Coronary artery (tissue), 2 donors: Measurements from ENCODE around the gene MICAL3.
A peak's percentile ranks its signal among the peaks of the same experiment; 100 is the strongest.
"Not testable (repeated sequence)": the region's sequence is repeated elsewhere in the genome, so short reads cannot be mapped to it uniquely, and the experiment has no call there.

Source experiments
- DNase-seq: peaks from one replicate; pipeline ENCODE4 v3.0.0-alpha.2; 2017; ENCODE audit warnings: low spot score
- H3K27ac ChIP-seq, 2 donors: fragments of 200-600 bp; sonication (generic); one replicate each; pipeline ENCODE4 v1.5.1; 2016 to 2019
- H3K4me3 ChIP-seq: fragments of 200-600 bp; sonication (generic); 2 replicates; pipeline ENCODE4 v1.5.1; 2016; ENCODE audit warnings: mild to moderate bottlenecking, moderate library complexity
- CTCF ChIP-seq: fragments of 200-600 bp; sonication (generic); IDR thresholded peaks from one replicate; pipeline ENCODE4 v1.5.1; 2019; ENCODE audit warnings: antibody characterized with exemption

The MICAL3 gene

DNA sequence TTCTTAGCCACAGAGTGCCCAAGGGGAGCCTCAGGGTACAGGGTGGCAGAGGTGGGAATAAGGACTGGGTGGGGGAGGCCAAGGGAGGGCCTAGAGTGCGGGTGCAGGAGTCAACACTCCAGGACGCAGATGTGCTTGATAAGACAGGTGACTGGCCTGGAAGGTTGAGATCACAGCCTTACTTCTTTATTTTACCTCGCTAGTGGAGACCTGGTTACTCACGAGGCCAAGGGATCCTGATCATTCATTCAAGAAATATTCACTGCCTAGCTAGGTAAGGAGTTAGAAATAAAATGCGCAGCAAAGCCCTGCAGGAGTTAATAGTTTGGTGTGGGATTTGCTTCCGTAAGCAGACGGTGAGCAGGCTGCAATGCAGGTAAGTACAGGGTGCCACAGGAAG lies 40.3 kb upstream of the MICAL3 start:
- Histone ChIP-seq H3K4me3 (no peak overlapping the region), H3K27ac (no peak overlapping the region)
- no peak for TF ChIP-seq CTCF
- no peak for DNase-seq

DNA sequence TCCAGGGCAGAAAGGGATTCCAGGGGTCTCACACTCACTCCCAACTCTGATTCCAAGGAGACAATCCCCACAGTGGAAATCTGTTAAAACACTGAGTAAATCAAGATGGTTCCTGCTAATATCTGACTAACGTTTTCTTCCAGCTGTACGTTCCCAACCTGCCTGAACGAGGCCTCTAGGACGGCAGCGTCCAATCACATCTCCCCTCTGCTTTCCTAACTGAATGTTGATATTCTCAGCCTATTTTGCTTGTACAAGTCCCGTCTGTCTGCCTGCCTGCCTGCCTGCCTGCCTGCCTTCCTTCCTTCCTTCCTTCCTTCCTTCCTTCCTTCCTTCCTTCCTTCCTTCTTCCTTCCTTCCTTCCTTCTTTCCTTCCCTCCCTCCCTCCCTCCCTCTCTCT lies 39.4 kb upstream of the MICAL3 start:
- not testable (repeated sequence) for H3K4me3 ChIP-seq, H3K27ac ChIP-seq, DNase-seq

- no peak for DNase-seq
- Histone ChIP-seq H3K4me3 (no peak overlapping the region), H3K27ac (no peak overlapping the region)
- TF ChIP-seq CTCF: no peak
These were observed 38.9 kb upstream of the MICAL3 start for GRCh38 chr22:18063306-18063705.

DNA sequence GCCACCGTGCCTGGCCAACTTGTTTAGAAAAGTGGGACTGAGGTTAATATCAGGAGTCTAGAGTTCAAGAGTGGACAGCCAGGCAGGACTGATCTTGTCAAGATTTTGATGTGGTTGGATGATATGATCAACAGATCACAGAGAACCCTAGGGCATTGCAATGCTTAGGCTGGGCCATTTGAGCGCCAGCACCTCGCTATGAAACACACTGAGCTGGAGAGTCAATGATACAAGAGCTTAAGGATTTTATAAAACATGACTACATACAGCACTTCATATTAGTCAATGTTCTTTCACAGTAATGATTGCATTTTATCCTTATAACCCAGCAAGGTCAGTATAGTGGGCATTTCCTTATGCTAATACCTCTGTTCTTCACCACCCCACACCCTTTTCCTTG lies 38.1 kb upstream of the MICAL3 start:
- Histone ChIP-seq H3K27ac (no peak overlapping the region), H3K4me3 (no peak overlapping the region)
- DNase-seq: no peak
- no peak for TF ChIP-seq CTCF

- Histone ChIP-seq H3K27ac (no peak overlapping the region), H3K4me3 (no peak overlapping the region)
- no peak for DNase-seq
- no peak for TF ChIP-seq CTCF
These were observed 36.6 kb upstream of the MICAL3 start for GRCh38 chr22:18060646-18061620.

GRCh38 chr22:18059991-18060390 lies 35.6 kb upstream of the MICAL3 start:
- TF ChIP-seq CTCF: no peak
- Histone ChIP-seq H3K27ac (no peak overlapping the region), H3K4me3 (no peak overlapping the region)
- DNase-seq: no peak

- no peak for DNase-seq
- TF ChIP-seq CTCF: no peak
- Histone ChIP-seq H3K27ac (peak overlapping the region in 1 of 2 donors; percentile 78), H3K4me3 (no peak overlapping the region)
These were observed 35.1 kb upstream of the MICAL3 start for GRCh38 chr22:18059473-18059872.
